ENCODE results near the gene CD6. TPM values are rescaled to one million over a fixed set of nuclear protein-coding genes. Genes with fewer than 3 reads are reported as not detected.

Gene CD6
- polyA plus RNA-seq, 2 donors: 1.3 to 1.4 TPM

DNA sequence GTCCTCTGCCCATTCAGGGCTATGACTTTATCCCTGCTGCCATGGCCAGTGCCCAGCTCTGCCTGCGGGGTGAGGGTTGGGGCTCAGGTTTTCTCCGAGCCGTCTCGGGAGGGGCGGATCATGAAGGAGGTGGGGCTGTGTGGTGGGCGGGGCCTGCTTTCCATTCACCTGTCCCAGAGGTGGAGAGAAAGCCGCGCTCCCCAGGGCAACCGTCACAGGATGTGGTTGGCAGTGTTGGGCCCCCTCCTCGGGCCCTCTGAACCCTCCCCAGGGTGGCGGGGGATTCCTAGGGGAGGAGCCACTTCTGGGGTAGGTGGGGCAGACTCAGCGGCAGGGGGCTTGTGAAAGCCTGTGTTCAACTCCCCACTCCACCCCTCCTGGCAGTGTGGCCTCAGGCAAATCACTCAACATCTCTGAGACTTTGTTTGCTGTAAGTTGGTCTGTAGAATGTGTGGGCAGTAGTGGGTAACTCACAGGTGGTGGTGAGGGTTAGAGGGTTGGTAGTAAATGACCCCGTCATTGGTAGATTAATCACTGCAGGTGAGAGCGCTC, 50.3 kb downstream of the CD6 start:
- WGBS, 2 donors: 18 to 19% methylated on average over 14 of the region's 14 CpGs
- Histone ChIP-seq H3K27me3 (ENCODE audit: control insufficient read depth in 1 of 2, insufficient read depth in 2 of 2, low read length in 2 of 2) (no peaks in the 10 kb centered on the region), H3K4me3 (ENCODE audit: low read depth in 1 of 2, low read length in 2 of 2) (no peak overlapping the region)

DNA sequence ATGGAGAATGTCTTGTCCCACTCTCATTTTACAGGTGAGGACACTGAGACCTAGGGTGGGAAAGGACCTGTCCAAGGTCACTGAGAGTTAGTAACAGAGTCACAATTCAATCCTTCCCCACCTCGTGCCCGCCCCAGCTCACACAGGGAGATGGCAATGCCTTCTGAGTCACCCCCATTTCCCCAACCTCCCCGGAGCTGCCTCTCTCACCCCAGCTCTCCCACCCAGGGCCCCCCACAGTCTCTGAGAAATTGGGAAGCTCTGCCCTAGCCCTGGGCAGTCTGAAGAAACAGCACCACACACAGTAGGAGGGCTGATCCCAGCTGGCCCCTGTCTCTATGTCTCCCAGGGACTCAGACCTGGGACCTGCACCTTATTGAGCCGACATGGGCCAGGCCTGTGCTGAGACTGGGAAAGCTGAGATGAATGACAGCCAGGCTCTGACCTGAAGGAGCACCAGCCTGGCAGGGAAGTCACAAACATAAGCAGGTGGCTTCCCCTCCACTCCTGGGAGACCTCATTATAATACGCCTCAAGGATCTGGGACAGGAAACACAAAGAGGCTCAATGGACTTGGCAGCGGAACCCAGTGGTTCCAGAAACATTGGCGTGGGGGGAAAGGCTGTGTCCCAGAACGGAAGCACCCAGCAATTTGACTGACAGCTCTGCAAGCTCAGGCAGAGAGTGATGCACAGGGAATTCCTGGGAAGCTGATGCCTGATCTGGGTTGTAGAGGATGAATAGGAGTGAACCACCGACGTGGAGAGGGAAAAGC, 51.0 kb downstream of the CD6 start:
- H3K4me3 ChIP-seq (ENCODE audit: low read depth in 1 of 2, low read length in 2 of 2): no peak overlapping the region
- peaks cover 0 to 11% of the 10 kb centered on the region in 2 donors for H3K4me1 ChIP-seq (ENCODE audit: control insufficient read depth in 2 of 2, insufficient read depth in 2 of 2, low read length in 1 of 2)
- no peaks in the 10 kb centered on the region for H3K36me3 ChIP-seq (ENCODE audit: control insufficient read depth in 2 of 2, insufficient read depth in 2 of 2, low read length in 1 of 2)
- no peak overlapping the region for H3K27ac ChIP-seq (ENCODE audit: low read depth in 2 of 2, low read length in 1 of 2)
- 43 to 44% methylated on average over 10 of the region's 10 CpGs for WGBS, 2 donors
- H3K27me3 ChIP-seq (ENCODE audit: control insufficient read depth in 1 of 2, insufficient read depth in 2 of 2, low read length in 2 of 2): no peaks in the 10 kb centered on the region
- no peaks in the 10 kb centered on the region for H3K9me3 ChIP-seq (ENCODE audit: control insufficient read depth in 2 of 2, insufficient read depth in 1 of 2, low read depth in 1 of 2, low read length in 1 of 2)

More for the DNA sequence above, 50.3 kb downstream of the CD6 start:
- Histone ChIP-seq H3K27ac (ENCODE audit: low read depth in 2 of 2, low read length in 1 of 2) (no peak overlapping the region), H3K36me3 (ENCODE audit: control insufficient read depth in 2 of 2, insufficient read depth in 2 of 2, low read length in 1 of 2) (no peaks in the 10 kb centered on the region), H3K4me1 (ENCODE audit: control insufficient read depth in 2 of 2, insufficient read depth in 2 of 2, low read length in 1 of 2) (peaks cover 0 to 11% of the 10 kb centered on the region in 2 donors), H3K9me3 (ENCODE audit: control insufficient read depth in 2 of 2, insufficient read depth in 1 of 2, low read depth in 1 of 2, low read length in 1 of 2) (no peaks in the 10 kb centered on the region)

DNA sequence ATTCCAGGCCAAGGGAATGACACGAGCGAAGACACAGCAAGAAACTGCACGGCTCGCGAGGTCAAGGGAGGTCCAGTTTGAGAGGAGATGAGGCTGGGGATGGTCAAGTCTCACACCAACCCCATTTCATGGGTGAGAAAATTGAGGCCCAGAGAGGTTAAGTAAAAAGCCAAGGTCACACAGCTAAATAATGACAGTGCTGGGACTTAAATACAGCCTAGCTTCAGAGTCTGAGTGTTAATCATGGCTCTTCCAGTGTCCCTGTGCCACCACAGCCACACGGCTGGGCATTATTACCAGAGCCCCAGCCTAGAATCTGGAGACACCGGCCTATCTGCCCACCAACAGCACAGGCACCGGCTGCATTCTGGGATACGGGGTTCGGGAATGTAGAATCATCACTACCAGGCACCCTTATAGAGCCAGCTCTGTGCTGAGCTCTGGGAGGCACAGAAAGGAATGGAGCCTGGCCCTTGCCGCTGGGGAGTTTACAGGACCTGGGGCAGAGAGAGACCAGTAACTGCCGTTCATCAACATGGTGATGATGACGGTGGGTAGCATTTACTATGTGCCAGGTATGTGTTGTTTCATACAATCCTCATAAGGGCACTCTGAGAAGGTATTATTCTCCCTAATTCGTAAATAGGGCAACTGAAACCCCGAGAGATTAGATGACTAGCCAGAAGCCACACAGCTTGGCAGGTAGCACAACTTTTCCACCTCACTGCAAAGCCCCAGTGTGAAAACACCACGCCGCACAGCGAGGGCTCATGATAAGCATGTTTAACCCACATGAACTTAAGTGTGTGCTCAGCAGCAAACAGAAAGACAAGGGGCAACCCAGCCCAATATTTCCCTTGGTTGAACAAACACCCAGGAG, 51.8 kb downstream of the CD6 start:
- 61 to 62% methylated on average over 18 of the region's 18 CpGs for WGBS, 2 donors
- no peak overlapping the region for H3K27ac ChIP-seq (ENCODE audit: low read depth in 2 of 2, low read length in 1 of 2)
- H3K9me3 ChIP-seq (ENCODE audit: control insufficient read depth in 2 of 2, insufficient read depth in 1 of 2, low read depth in 1 of 2, low read length in 1 of 2): no peaks in the 10 kb centered on the region
- H3K4me1 ChIP-seq (ENCODE audit: control insufficient read depth in 2 of 2, insufficient read depth in 2 of 2, low read length in 1 of 2): peaks cover 0 to 11% of the 10 kb centered on the region in 2 donors
- H3K4me3 ChIP-seq (ENCODE audit: low read depth in 1 of 2, low read length in 2 of 2): no peak overlapping the region
- H3K27me3 ChIP-seq (ENCODE audit: control insufficient read depth in 1 of 2, insufficient read depth in 2 of 2, low read length in 2 of 2): no peaks in the 10 kb centered on the region
- no peaks in the 10 kb centered on the region for H3K36me3 ChIP-seq (ENCODE audit: control insufficient read depth in 2 of 2, insufficient read depth in 2 of 2, low read length in 1 of 2)

GRCh38 chr11:61023966-61024295, 52.5 kb downstream of the CD6 start:
- H3K9me3 ChIP-seq (ENCODE audit: control insufficient read depth in 2 of 2, insufficient read depth in 1 of 2, low read depth in 1 of 2, low read length in 1 of 2): no peaks in the 10 kb centered on the region
- H3K27me3 ChIP-seq (ENCODE audit: control insufficient read depth in 1 of 2, insufficient read depth in 2 of 2, low read length in 2 of 2): no peaks in the 10 kb centered on the region
- peaks cover 0 to 11% of the 10 kb centered on the region in 2 donors for H3K4me1 ChIP-seq (ENCODE audit: control insufficient read depth in 2 of 2, insufficient read depth in 2 of 2, low read length in 1 of 2)
- WGBS, 2 donors: 19 to 23% methylated on average over 5 of the region's 5 CpGs
- H3K27ac ChIP-seq (ENCODE audit: low read depth in 2 of 2, low read length in 1 of 2): no peak overlapping the region
- H3K4me3 ChIP-seq (ENCODE audit: low read depth in 1 of 2, low read length in 2 of 2): no peak overlapping the region
- H3K36me3 ChIP-seq (ENCODE audit: control insufficient read depth in 2 of 2, insufficient read depth in 2 of 2, low read length in 1 of 2): no peaks in the 10 kb centered on the region

DNA sequence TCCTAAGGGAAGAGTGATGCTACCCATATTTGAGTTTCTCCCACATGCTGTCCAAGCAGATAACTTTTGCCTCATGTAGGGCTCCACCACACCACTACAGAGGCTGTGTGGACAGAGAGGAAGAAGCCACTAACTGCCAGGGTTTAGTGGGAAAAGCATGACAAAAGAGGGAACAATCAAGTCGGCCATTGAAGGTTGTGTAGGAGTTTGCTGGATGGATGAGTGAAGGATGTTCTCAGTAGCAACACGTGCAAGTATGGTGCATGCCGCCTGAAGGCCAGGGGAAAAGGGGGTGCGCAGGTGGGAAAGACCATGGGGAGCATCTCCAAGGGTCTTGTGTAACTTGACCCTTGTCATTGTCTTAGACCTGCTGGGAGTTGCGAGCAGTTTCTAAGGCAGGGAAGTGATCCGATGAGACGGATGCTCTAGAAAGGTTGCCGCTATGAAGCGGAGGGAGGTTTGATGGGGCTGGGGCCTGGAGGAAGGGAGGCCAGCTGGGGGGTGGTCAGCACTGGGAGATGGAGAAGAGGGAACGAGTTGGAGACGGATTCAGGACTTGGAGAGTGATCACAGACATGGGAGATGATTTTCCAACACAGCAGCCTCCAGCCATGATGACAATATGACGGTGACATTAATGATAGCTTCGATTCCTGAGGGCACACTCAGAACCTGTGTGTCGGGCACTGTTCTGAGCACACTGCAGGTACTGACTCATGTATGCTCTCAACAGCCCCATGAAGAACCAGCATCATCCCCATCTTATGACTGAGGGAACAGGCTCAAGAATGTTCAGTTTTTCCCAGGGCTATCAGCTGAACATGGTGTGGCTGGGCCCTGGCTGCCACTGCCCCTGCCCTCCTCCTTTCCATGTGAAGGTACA, 53.7 kb downstream of the CD6 start:
- Histone ChIP-seq H3K4me3 (ENCODE audit: low read depth in 1 of 2, low read length in 2 of 2) (no peak overlapping the region), H3K9me3 (ENCODE audit: control insufficient read depth in 2 of 2, insufficient read depth in 1 of 2, low read depth in 1 of 2, low read length in 1 of 2) (no peaks in the 10 kb centered on the region), H3K4me1 (ENCODE audit: control insufficient read depth in 2 of 2, insufficient read depth in 2 of 2, low read length in 1 of 2) (peaks cover 0 to 11% of the 10 kb centered on the region in 2 donors), H3K36me3 (ENCODE audit: control insufficient read depth in 2 of 2, insufficient read depth in 2 of 2, low read length in 1 of 2) (no peaks in the 10 kb centered on the region), H3K27ac (ENCODE audit: low read depth in 2 of 2, low read length in 1 of 2) (no peak overlapping the region), H3K27me3 (ENCODE audit: control insufficient read depth in 1 of 2, insufficient read depth in 2 of 2, low read length in 2 of 2) (no peaks in the 10 kb centered on the region)
- WGBS, 2 donors: 87 to 90% methylated on average over 14 of the region's 14 CpGs

DNA sequence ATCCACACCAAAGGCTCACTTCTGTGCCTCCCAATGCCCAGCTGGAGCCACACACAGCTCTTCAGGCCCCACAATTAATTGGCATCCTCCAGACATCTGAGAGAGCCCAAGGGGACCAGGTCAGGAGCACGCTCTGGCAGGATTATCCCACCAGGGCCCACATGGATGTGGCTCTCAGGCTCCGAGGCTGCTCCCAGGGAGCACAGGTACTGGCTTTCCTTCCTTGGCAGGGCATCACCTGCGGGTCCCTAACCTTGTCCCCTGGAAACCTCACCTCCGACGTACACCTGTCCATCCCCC, 54.3 kb downstream of the CD6 start:
- Histone ChIP-seq H3K4me3 (ENCODE audit: low read depth in 1 of 2, low read length in 2 of 2) (no peak overlapping the region), H3K27me3 (ENCODE audit: control insufficient read depth in 1 of 2, insufficient read depth in 2 of 2, low read length in 2 of 2) (no peaks in the 10 kb centered on the region), H3K4me1 (ENCODE audit: control insufficient read depth in 2 of 2, insufficient read depth in 2 of 2, low read length in 1 of 2) (peaks cover 0 to 11% of the 10 kb centered on the region in 2 donors), H3K27ac (ENCODE audit: low read depth in 2 of 2, low read length in 1 of 2) (no peak overlapping the region), H3K36me3 (ENCODE audit: control insufficient read depth in 2 of 2, insufficient read depth in 2 of 2, low read length in 1 of 2) (no peaks in the 10 kb centered on the region), H3K9me3 (ENCODE audit: control insufficient read depth in 2 of 2, insufficient read depth in 1 of 2, low read depth in 1 of 2, low read length in 1 of 2) (no peaks in the 10 kb centered on the region)
- WGBS, 2 donors: 67 to 69% methylated on average over 5 of the region's 5 CpGs

- Histone ChIP-seq H3K36me3 (ENCODE audit: control insufficient read depth in 2 of 2, insufficient read depth in 2 of 2, low read length in 1 of 2) (no peaks in the 10 kb centered on the region), H3K9me3 (ENCODE audit: control insufficient read depth in 2 of 2, insufficient read depth in 1 of 2, low read depth in 1 of 2, low read length in 1 of 2) (no peaks in the 10 kb centered on the region), H3K4me3 (ENCODE audit: low read depth in 1 of 2, low read length in 2 of 2) (no peak overlapping the region), H3K4me1 (ENCODE audit: control insufficient read depth in 2 of 2, insufficient read depth in 2 of 2, low read length in 1 of 2) (peaks cover 0 to 9% of the 10 kb centered on the region in 2 donors), H3K27me3 (ENCODE audit: control insufficient read depth in 1 of 2, insufficient read depth in 2 of 2, low read length in 2 of 2) (no peaks in the 10 kb centered on the region), H3K27ac (ENCODE audit: low read depth in 2 of 2, low read length in 1 of 2) (no peak overlapping the region)
- WGBS, 2 donors: 65 to 67% methylated on average over 24 to 28 of the region's 28 CpGs
Observed at GRCh38 chr11:61026121-61027031, 54.9 kb downstream of the CD6 start.

- Histone ChIP-seq H3K27me3 (ENCODE audit: control insufficient read depth in 1 of 2, insufficient read depth in 2 of 2, low read length in 2 of 2) (no peaks in the 10 kb centered on the region), H3K27ac (ENCODE audit: low read depth in 2 of 2, low read length in 1 of 2) (no peak overlapping the region), H3K9me3 (ENCODE audit: control insufficient read depth in 2 of 2, insufficient read depth in 1 of 2, low read depth in 1 of 2, low read length in 1 of 2) (no peaks in the 10 kb centered on the region), H3K4me3 (ENCODE audit: low read depth in 1 of 2, low read length in 2 of 2) (no peak overlapping the region), H3K4me1 (ENCODE audit: control insufficient read depth in 2 of 2, insufficient read depth in 2 of 2, low read length in 1 of 2) (peaks cover 0 to 9% of the 10 kb centered on the region in 2 donors), H3K36me3 (ENCODE audit: control insufficient read depth in 2 of 2, insufficient read depth in 2 of 2, low read length in 1 of 2) (no peaks in the 10 kb centered on the region)
- WGBS, 2 donors: 81 to 85% methylated on average over 17 of the region's 17 CpGs
Observed at GRCh38 chr11:61027141-61027840, 55.8 kb downstream of the CD6 start.
